ENCODE results near the gene CCDC197. TPM values are rescaled to one million over a fixed set of nuclear protein-coding genes. Genes with fewer than 3 reads are reported as not detected.

The CCDC197 gene
- total RNA-seq, 1 donor: not detected

GRCh38 chr14:93953739-93954515 lies 43.2 kb upstream of the CCDC197 start:
- no peak overlapping the region for H3K4me3 ChIP-seq (ENCODE audit: low read depth, low read length)
- TF ChIP-seq CTCF (IDR thresholded peaks at IDR 0.05; ENCODE audit: insufficient read depth, low read length): no peak
- no peak for DNase-seq (ENCODE audit: low read depth)

- no peak for TF ChIP-seq CTCF (IDR thresholded peaks at IDR 0.05; ENCODE audit: insufficient read depth, low read length)
- no peak for DNase-seq (ENCODE audit: low read depth)
- no peak overlapping the region for H3K4me3 ChIP-seq (ENCODE audit: low read depth, low read length)
Observed at GRCh38 chr14:93954516-93954830, 42.6 kb upstream of the CCDC197 start.

GRCh38 chr14:93954900-93955849 lies 41.9 kb upstream of the CCDC197 start:
- DNase-seq (ENCODE audit: low read depth): no peak

GRCh38 chr14:93955850-93956481 lies 41.1 kb upstream of the CCDC197 start:
- H3K4me3 ChIP-seq (ENCODE audit: low read depth, low read length): no peak overlapping the region
- TF ChIP-seq CTCF (IDR thresholded peaks at IDR 0.05; ENCODE audit: insufficient read depth, low read length): no peak
- DNase-seq (ENCODE audit: low read depth): no peak

More at GRCh38 chr14:93954900-93955849, 41.9 kb upstream of the CCDC197 start:
- no peak overlapping the region for H3K4me3 ChIP-seq (ENCODE audit: low read depth, low read length)
- no peak for TF ChIP-seq CTCF (IDR thresholded peaks at IDR 0.05; ENCODE audit: insufficient read depth, low read length)

- DNase-seq (ENCODE audit: low read depth): no peak
- no peak overlapping the region for H3K4me3 ChIP-seq (ENCODE audit: low read depth, low read length)
- no peak for TF ChIP-seq CTCF (IDR thresholded peaks at IDR 0.05; ENCODE audit: insufficient read depth, low read length)
Observed at GRCh38 chr14:93956514-93957332, 40.4 kb upstream of the CCDC197 start.

- no peak overlapping the region for H3K4me3 ChIP-seq (ENCODE audit: low read depth, low read length)
- no peak for TF ChIP-seq CTCF (IDR thresholded peaks at IDR 0.05; ENCODE audit: insufficient read depth, low read length)
- no peak for DNase-seq (ENCODE audit: low read depth)
Observed at GRCh38 chr14:93957333-93957710, 39.8 kb upstream of the CCDC197 start.

Data from fibroblast of the aortic adventitia (primary cell).